H1 (cell line): ENCODE measurements around the gene FGF14. TPM values are rescaled to one million over a fixed set of nuclear protein-coding genes. Genes with fewer than 3 reads are reported as not detected.

Experiments
- CTCF ChIA-PET: fragments of 300-600 bp; sonication (Branson Sonifier 250); formaldehyde crosslinking; loops from one replicate; lab custom pipeline; 2021; ENCODE audit not compliant: partially characterized antibody; lab: Charles Lee
- POLR2A ChIA-PET: fragments of 300-600 bp; sonication (Branson Sonifier 250); formaldehyde crosslinking; loops from one replicate; lab custom pipeline; 2021; ENCODE audit warnings: inconsistent platforms; ENCODE audit not compliant: partially characterized antibody; lab: Charles Lee
- DNase-seq, 2 experiments: peaks; one replicate each; pipeline versions ENCODE4 v3.0.0 to v3.0.0-alpha.2; 2010 to 2022; ENCODE audit warnings: low spot score in 2 of 2, low read depth in 1 of 2, mixed read lengths in 1 of 2
- FAIRE-seq: peaks from 2 replicates; lab custom pipeline; 2011; peaks lifted over from hg19 to GRCh38; lab: Jason Lieb, UNC
- H2AFZ ChIP-seq: 2 replicates; pipeline ENCODE4 v1.8.1; 2012; ENCODE audit warnings: low read length, inconsistent platforms
- H2AK5ac ChIP-seq: 2 replicates; pipeline ENCODE4 v1.6.1; 2013; ENCODE audit warnings: low read depth, low read length
- H2BK120ac ChIP-seq: replicated peaks from 2 replicates; pipeline ENCODE3; 2013; ENCODE audit warnings: low read depth, low read length, inconsistent platforms
- H2BK12ac ChIP-seq: 2 replicates; pipeline ENCODE4 v1.6.1; 2013; ENCODE audit warnings: low read depth, low read length
- H2BK15ac ChIP-seq: 2 replicates; pipeline ENCODE4 v1.6.1; 2013; ENCODE audit warnings: low read length
- H2BK20ac ChIP-seq: 2 replicates; pipeline ENCODE4 v1.6.1; 2013; ENCODE audit warnings: low read length
- H2BK5ac ChIP-seq: 2 replicates; pipeline ENCODE4 v1.6.1; 2013; ENCODE audit warnings: low read depth, low read length
- H3K14ac ChIP-seq: 2 replicates; pipeline ENCODE4 v1.6.1; 2013; ENCODE audit warnings: inconsistent platforms; ENCODE audit not compliant: insufficient read length
- H3K18ac ChIP-seq: 2 replicates; pipeline ENCODE4 v1.6.1; 2013; ENCODE audit warnings: low read length; ENCODE audit errors: extremely low read depth
- H3K23ac ChIP-seq: 2 replicates; pipeline ENCODE4 v1.6.1; 2013; ENCODE audit warnings: inconsistent platforms; ENCODE audit not compliant: insufficient read length
- H3K23me2 ChIP-seq: 2 replicates; pipeline ENCODE4 v1.6.1; 2013; ENCODE audit warnings: low read depth, low read length
- H3K27ac ChIP-seq: 2 replicates; pipeline ENCODE4 v1.6.1; 2011; ENCODE audit warnings: low read depth, low read length, inconsistent platforms
- H3K27me3 ChIP-seq, 4 experiments: replicated peaks in 1 of 4; 1 replicate in 1 of 4; 2 replicates in 3 of 4; pipeline versions ENCODE4 v1.6.1 to v1.8.1; 2011 to 2013; ENCODE audit warnings: low read length in 3 of 4, mild to moderate bottlenecking in 3 of 4, inconsistent platforms in 2 of 4, mixed read lengths in 2 of 4, moderate library complexity in 1 of 4; ENCODE audit not compliant: control insufficient read depth in 3 of 4, insufficient read depth in 3 of 4; ENCODE audit errors: extremely low read depth in 1 of 4
- H3K36me3 ChIP-seq, 4 experiments: 2 replicates each; pipeline versions ENCODE4 v1.6.1 to v1.8.1; 2011 to 2013; ENCODE audit warnings: mild to moderate bottlenecking in 4 of 4, low read length in 3 of 4, moderate library complexity in 2 of 4, control low read depth in 1 of 4, inconsistent platforms in 1 of 4; ENCODE audit not compliant: insufficient read depth in 4 of 4, control insufficient read depth in 2 of 4
- H3K4ac ChIP-seq: replicated peaks from 2 replicates; pipeline ENCODE3; 2013; ENCODE audit warnings: low read length, low read depth, mixed read lengths, inconsistent platforms; ENCODE audit not compliant: insufficient read length
- H3K4me1 ChIP-seq, 4 experiments: replicated peaks in 1 of 4; 1 replicate in 1 of 4; 2 replicates in 3 of 4; pipeline versions ENCODE4 v1.6.1 to v1.8.1; 2011 to 2013; ENCODE audit warnings: low read length in 3 of 4, inconsistent platforms in 2 of 4, mixed read lengths in 1 of 4; ENCODE audit not compliant: insufficient read depth in 4 of 4, control insufficient read depth in 3 of 4
- H3K4me2 ChIP-seq, 2 experiments: 2 replicates each; pipeline versions ENCODE4 v1.6.1 to v1.8.1; 2011 to 2013; ENCODE audit warnings: low read depth in 2 of 2, low read length in 2 of 2, control low read depth in 1 of 2, inconsistent platforms in 1 of 2, mild to moderate bottlenecking in 1 of 2; ENCODE audit not compliant: insufficient read depth in 1 of 2
- H3K4me3 ChIP-seq, 4 experiments: fragments of 200-600, 300-600 bp in 1 of 4; sonication (generic), shearing (Covaris generic), sonication (Bioruptor Twin) in 1 of 4; 2 replicates each; pipeline versions ENCODE4 v1.5.1 to v1.8.1; 2011 to 2016; ENCODE audit warnings: low read length in 4 of 4, low read depth in 3 of 4, control low read depth in 2 of 4, inconsistent platforms in 2 of 4, mild to moderate bottlenecking in 2 of 4, mixed read lengths in 1 of 4, moderate library complexity in 1 of 4; ENCODE audit not compliant: insufficient read depth in 2 of 4; ENCODE audit errors: extremely low read depth in 1 of 4
- H3K56ac ChIP-seq: replicated peaks from 2 replicates; pipeline ENCODE3; 2013; ENCODE audit warnings: low read depth, mild to moderate bottlenecking, mixed read lengths, low read length, inconsistent platforms; ENCODE audit not compliant: insufficient read length
- H3K79me1 ChIP-seq: 2 replicates; pipeline ENCODE4 v1.6.1; 2013; ENCODE audit warnings: low read depth, low read length, control low read depth
- H3K79me2 ChIP-seq, 2 experiments: 2 replicates each; pipeline versions ENCODE4 v1.6.1 to v1.8.1; 2012 to 2013; ENCODE audit warnings: low read length in 2 of 2, mild to moderate bottlenecking in 2 of 2, inconsistent platforms in 1 of 2; ENCODE audit not compliant: insufficient read depth in 2 of 2, control insufficient read depth in 1 of 2
- H3K9ac ChIP-seq, 4 experiments: replicated peaks in 1 of 4; 1 replicate in 1 of 4; 2 replicates in 3 of 4; pipeline versions ENCODE4 v1.6.1 to v1.8.1; 2011 to 2013; ENCODE audit warnings: low read depth in 3 of 4, low read length in 3 of 4, control low read depth in 2 of 4, mild to moderate bottlenecking in 2 of 4, moderate library complexity in 2 of 4, inconsistent platforms in 1 of 4; ENCODE audit errors: extremely low read depth in 1 of 4
- H3K9me3 ChIP-seq, 2 experiments: 2 replicates each; pipeline versions ENCODE4 v1.6.1 to v1.8.1; 2012 to 2013; ENCODE audit warnings: mild to moderate bottlenecking in 2 of 2, moderate library complexity in 2 of 2, control low read depth in 1 of 2, inconsistent platforms in 1 of 2, low read depth in 1 of 2, low read length in 1 of 2, mixed read lengths in 1 of 2; ENCODE audit not compliant: insufficient read depth in 2 of 2
- H4K20me1 ChIP-seq, 2 experiments: replicated peaks in 1 of 2; 2 replicates each; pipeline versions ENCODE3 to v1.8.1; 2011 to 2013; ENCODE audit warnings: inconsistent platforms in 2 of 2, low read length in 2 of 2, mild to moderate bottlenecking in 1 of 2; ENCODE audit not compliant: insufficient read depth in 2 of 2, control insufficient read depth in 1 of 2
- H4K5ac ChIP-seq: 2 replicates; pipeline ENCODE4 v1.6.1; 2013; ENCODE audit warnings: low read length, low read depth, mixed read lengths, inconsistent platforms; ENCODE audit not compliant: insufficient read length
- H4K8ac ChIP-seq: 2 replicates; pipeline ENCODE4 v1.8.0; 2013; ENCODE audit warnings: mild to moderate bottlenecking, moderate library complexity, low read length, inconsistent platforms; ENCODE audit not compliant: insufficient read depth; ENCODE audit errors: extremely low read depth
- H4K91ac ChIP-seq: replicated peaks from 2 replicates; pipeline ENCODE3; 2013; ENCODE audit warnings: low read length, mixed read lengths, inconsistent platforms; ENCODE audit not compliant: insufficient read length
- ASH2L ChIP-seq: fragments of 200-600, 300-600 bp; sonication (generic); IDR thresholded peaks from one replicate; pipeline ENCODE4 v1.7.1; 2017; ENCODE audit warnings: low read length
- PHF8 ChIP-seq: fragments of 200-600 bp; sonication (generic); conservative IDR thresholded peaks from 2 replicates; pipeline ENCODE4 v1.7.1; 2012; ENCODE audit warnings: low read depth, mild to moderate bottlenecking, inconsistent platforms, low read length, moderate library complexity
- SIN3A ChIP-seq, 2 experiments: IDR thresholded peaks in 1 of 2; conservative IDR thresholded peaks in 1 of 2; 2 replicates each; pipeline ENCODE4 v1.6.1; 2011 to 2012; ENCODE audit warnings: low read length in 2 of 2, improper control_type of control experiment in 1 of 2, low read depth in 1 of 2, mild to moderate bottlenecking in 1 of 2
- SRF ChIP-seq: IDR thresholded peaks from 2 replicates; pipeline ENCODE4 v1.6.1; 2011; ENCODE audit warnings: mild to moderate bottlenecking, low read depth, low read length, moderate library complexity
- TEAD4 ChIP-seq: IDR thresholded peaks from 2 replicates; pipeline ENCODE4 v1.6.1; 2012; ENCODE audit warnings: low read depth, low read length, inconsistent platforms, mixed read lengths
- polyA plus RNA-seq, 7 experiments: library from polyadenylated mRNA; depleted of rRNA in 3 of 7; stranded (reverse) in 5 of 7; unstranded in 2 of 7; fragments of >200 nt in 5 of 7; fragments of 200-250 nt in 2 of 7; gene quantifications; 1 replicate in 5 of 7; 2 replicates in 1 of 7; 4 replicates in 1 of 7; pipeline versions ENCODE4 v1.2.1 to v1.2.3, GENCODE V29; 2011 to 2013; ENCODE audit warnings: missing spikeins in 2 of 7, mixed read lengths in 2 of 7
- total RNA-seq: library from RNA; stranded (reverse); fragmentation: NEBNext Ultra II Directional; extraction: Animal tissue kit (Norgen Biotek cat#: 25700); gene quantifications from 2 replicates; pipeline ENCODE4 v1.2.1, GENCODE V29; 2021
- TF ChIP-seq, protein P1 (sequence below): IDR thresholded peaks from 2 replicates; pipeline ENCODE4 v1.6.1; 2012; ENCODE audit warnings: inconsistent platforms

FGF14 gene
- total and polyA plus RNA-seq, 2 of the 8 experiments (the other 6 are each of a cell fraction or from before 2014, with no cell fraction given), result 0.05 to 0.58 TPM

- no peak overlapping the region for H4K8ac ChIP-seq
- no peaks in the 10 kb centered on the region for H3K27me3 ChIP-seq
- no peak overlapping the region for H3K4ac ChIP-seq
- H4K91ac ChIP-seq, result no peak overlapping the region
- H3K18ac ChIP-seq, result no peak overlapping the region
- no peaks in the 10 kb centered on the region for H3K79me2 ChIP-seq
- H3K27ac ChIP-seq, result no peak overlapping the region
- no peak for DNase-seq
- H2BK20ac ChIP-seq, result no peak overlapping the region
- H3K9ac ChIP-seq, result no peak overlapping the region
- no peaks in the 10 kb centered on the region for H3K23me2 ChIP-seq
- no peaks in the 10 kb centered on the region for H4K20me1 ChIP-seq
- no peak overlapping the region for H2BK5ac ChIP-seq
- no peak overlapping the region for H3K4me3 ChIP-seq
- no peak overlapping the region for H3K56ac ChIP-seq
- H4K5ac ChIP-seq, result no peak overlapping the region
- H3K4me2 ChIP-seq, result no peak overlapping the region
- H3K4me1 ChIP-seq, result no peaks in the 10 kb centered on the region
- H2AK5ac ChIP-seq, result no peak overlapping the region
- H2AFZ ChIP-seq, result no peak overlapping the region
- no peak overlapping the region for H3K14ac ChIP-seq
- ChIA-PET CTCF (no interaction called here), POLR2A (no interaction called here)
- no peak overlapping the region for H3K23ac ChIP-seq
- no peaks in the 10 kb centered on the region for H3K36me3 ChIP-seq
- FAIRE-seq, result no peak
- no peaks in the 10 kb centered on the region for H3K9me3 ChIP-seq
- no peak overlapping the region for H2BK12ac ChIP-seq
- no peak overlapping the region for H2BK120ac ChIP-seq
- H2BK15ac ChIP-seq, result no peak overlapping the region
- TF ChIP-seq, protein P1, sequence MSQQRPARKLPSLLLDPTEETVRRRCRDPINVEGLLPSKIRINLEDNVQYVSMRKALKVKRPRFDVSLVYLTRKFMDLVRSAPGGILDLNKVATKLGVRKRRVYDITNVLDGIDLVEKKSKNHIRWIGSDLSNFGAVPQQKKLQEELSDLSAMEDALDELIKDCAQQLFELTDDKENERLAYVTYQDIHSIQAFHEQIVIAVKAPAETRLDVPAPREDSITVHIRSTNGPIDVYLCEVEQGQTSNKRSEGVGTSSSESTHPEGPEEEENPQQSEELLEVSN, result no peak
- TF ChIP-seq ASH2L (no peak), TEAD4 (no peak), SRF (no peak), SIN3A (conservative IDR thresholded peaks at IDR 0.05 in 1 of 2, IDR thresholded peaks at IDR 0.05 in 1 of 2; ENCODE audit: low read depth in 1 of 2, low read length in 2 of 2) (no peak), PHF8 (no peak)
- H3K79me1 ChIP-seq, result no peaks in the 10 kb centered on the region
Measured at GRCh38 chr13:102041544-102041943, 360.3 kb downstream of the FGF14 start.
